Adrenal gland (tissue), 12 donors: Measurements from ENCODE around the gene TSHR. TPM values are rescaled to one million over a fixed set of nuclear protein-coding genes. Genes with fewer than 3 reads are reported as not detected.

Source experiments
- DNase-seq, 7 donors: peaks; one replicate each; pipeline ENCODE4 v3.0.0-alpha.2; 2019 to 2020
- H3K27ac ChIP-seq, 5 donors: fragments of 200-600 bp; sonication (generic) in 4 of 5; 1 replicate in 3 of 5; 2 replicates in 2 of 5; pipeline versions ENCODE4 v1.5.1 to v1.8.0; 2016 to 2020; ENCODE audit warnings: mild to moderate bottlenecking in 1 of 5
- H3K27me3 ChIP-seq: fragments of 200-600 bp; 2 replicates; pipeline ENCODE4 v1.8.0; 2021
- H3K36me3 ChIP-seq, 2 donors: fragments of 200-600 bp; replicated peaks in 1 of 2; 1 replicate in 1 of 2; 2 replicates in 1 of 2; pipeline versions ENCODE4 v1.5.1 to v1.8.0; 2018 to 2022
- H3K4me1 ChIP-seq, 2 donors: fragments of 200-600 bp; replicated peaks in 1 of 2; 1 replicate in 1 of 2; 2 replicates in 1 of 2; pipeline versions ENCODE4 v1.5.1 to v1.8.0; 2018 to 2021
- H3K4me3 ChIP-seq, 4 donors: fragments of 200-600 bp; sonication (generic) in 3 of 4; one replicate each; pipeline ENCODE4 v1.5.1; 2016 to 2018
- H3K9me3 ChIP-seq, 3 donors: fragments of 200-600 bp; sonication (generic) in 1 of 3; replicated peaks in 1 of 3; 1 replicate in 2 of 3; 2 replicates in 1 of 3; pipeline versions ENCODE4 v1.5.1 to v1.8.0; 2016 to 2021
- CTCF ChIP-seq, 6 experiments: fragments of 450-650 bp in 4 of 6; fragments of 200-600 bp in 2 of 6; sonication (generic) in 1 of 6; IDR thresholded peaks; 1 replicate in 5 of 6; 2 replicates in 1 of 6; pipeline versions ENCODE4 v1.5.1 to v1.8.0; 2016 to 2021; ENCODE audit warnings: antibody characterized with exemption in 6 of 6, mild to moderate bottlenecking in 2 of 6, moderate library complexity in 1 of 6
- POLR2A ChIP-seq, 2 donors: fragments of 450-650 bp; IDR thresholded peaks; one replicate each; pipeline ENCODE4 v1.6.1; 2017; ENCODE audit warnings: antibody characterized with exemption in 2 of 2, mild to moderate bottlenecking in 2 of 2, moderate library complexity in 1 of 2
- whole genome bisulfite sequencing, 4 donors: extraction: QIAGEN DNeasy Blood & Tissue Kit in 2 of 4; methylation state at CpG; one replicate each; pipeline versions ENCODE4 v1.1.5 to v1.1.7; 2013 to 2017; 5-methylcytosine and 5-hydroxymethylcytosine counted together
- intact Hi-C, 2 donors: fragments of 100-400 bp; cut with DNase I; formaldehyde crosslinking; loops; one replicate each; pipeline versions ENCODE4 v1.14.1 to v1.15.0; 2022 to 2023
- polyA plus RNA-seq, 3 donors: library from polyadenylated mRNA; stranded (reverse); fragments of 200-250 nt in 2 of 3; fragments of 350-450 nt in 1 of 3; fragmentation: Illumina TruSeq in 1 of 3; extraction: RNeasy Lipid Tissue Mini Kit (QIAGEN cat#74804) in 1 of 3; gene quantifications; one replicate each; pipeline ENCODE4 v1.2.3, GENCODE V29; 2013 to 2014
- total RNA-seq, 9 donors: library from RNA; depleted of rRNA in 4 of 9; stranded (reverse); fragments of >200 nt in 4 of 9; fragments of 120-200 nt in 1 of 9; fragmentation: NEBNext Ultra II Directional in 1 of 9; extraction: Animal tissue kit (Norgen Biotek cat#: 25700) in 1 of 9; gene quantifications; one replicate each; pipeline versions ENCODE4 v1.1.0 to v1.2.4, GENCODE V29; 2013 to 2023
- donor health status: healthy with polysubstance abuse.
- donor health status: Bipolar disorder and iron deficiency.
- donor health status: DM: yes; HTN: yes; CAD: no.
- donor health status: DM: no; HTN: no; CAD: no.
- donor health status: DM: no; HTN: no; CAD: no.
- donor health status: DM: yes; HTN: yes; CAD: no.

Gene TSHR
- total and polyA plus RNA-seq, 12 donors, result 0.06 to 5.8 (median 0.68) TPM

GRCh38 chr14:80982711-80983110 is 27.3 kb downstream of the TSHR start:
- no peak overlapping the region for H3K27ac ChIP-seq

GRCh38 chr14:80987235-80988032 is 32.0 kb downstream of the TSHR start:
- Histone ChIP-seq H3K27me3 (no peaks in the 10 kb centered on the region), H3K36me3 (no peaks in the 10 kb centered on the region), H3K9me3 (no peaks in the 10 kb centered on the region), H3K4me3 (no peak overlapping the region), H3K4me1 (no peaks in the 10 kb centered on the region), H3K27ac (no peak overlapping the region)
- DNase-seq, result peak; percentile 54 to 92 (median 69)
- intact Hi-C loops, result loop anchor here (2.0 kb wide), 1 partner anchor 33 kb away; the partner anchor contains the start of gene TSHR (in 2 of the 2)
- TF ChIP-seq CTCF (IDR thresholded peaks at IDR 0.05), result peak; percentile 87 to 96 (median 92)
- TF ChIP-seq POLR2A (IDR thresholded peaks at IDR 0.05), result no peak
- WGBS, 4 donors, result 29 to 31% (median 31%) methylated on average over 6 of the region's 6 CpGs

More at GRCh38 chr14:80982711-80983110, 27.3 kb downstream of the TSHR start:
- TF ChIP-seq CTCF (IDR thresholded peaks at IDR 0.05), result no peak
- no peak for TF ChIP-seq POLR2A (IDR thresholded peaks at IDR 0.05)
- H3K4me3 ChIP-seq, result no peak overlapping the region
- H3K27me3 ChIP-seq, result no peaks in the 10 kb centered on the region
- no peaks in the 10 kb centered on the region for H3K9me3 ChIP-seq
- 78 to 85% (median 84%) methylated on average over 2 of the region's 2 CpGs for whole genome bisulfite sequencing, 4 donors
- intact Hi-C loops, result no loop called here
- no peaks in the 10 kb centered on the region for H3K36me3 ChIP-seq
- DNase-seq, result no peak
- no peaks in the 10 kb centered on the region for H3K4me1 ChIP-seq

- Histone ChIP-seq H3K27ac (no peak overlapping the region), H3K27me3 (no peaks in the 10 kb centered on the region), H3K4me3 (no peak overlapping the region), H3K4me1 (no peaks in the 10 kb centered on the region), H3K9me3 (no peaks in the 10 kb centered on the region), H3K36me3 (no peaks in the 10 kb centered on the region)
- TF ChIP-seq POLR2A (IDR thresholded peaks at IDR 0.05), result no peak
- TF ChIP-seq CTCF (IDR thresholded peaks at IDR 0.05), result no peak
- intact Hi-C loops, result loop anchor here in 1 of 2 donors (2.0 kb wide), 1 partner anchor 33 kb away; the partner anchor contains the start of gene TSHR
- WGBS, 4 donors, result 33 to 71% (median 44%) methylated on average over 1 of the region's 1 CpG
- no peak for DNase-seq
Observed at GRCh38 chr14:80988192-80988591, 32.8 kb downstream of the TSHR start.

GRCh38 chr14:80988735-80989429 is 33.5 kb downstream of the TSHR start:
- WGBS, 4 donors, result 68 to 77% (median 70%) methylated on average over 6 of the region's 6 CpGs
- TF ChIP-seq CTCF (IDR thresholded peaks at IDR 0.05) (no peak), POLR2A (IDR thresholded peaks at IDR 0.05) (no peak)
- H3K4me1 ChIP-seq, result no peaks in the 10 kb centered on the region
- intact Hi-C loops, result loop anchor here in 1 of 2 donors (2.0 kb wide), 1 partner anchor 34 kb away; the partner anchor contains the start of gene TSHR
- H3K9me3 ChIP-seq, result no peaks in the 10 kb centered on the region
- H3K4me3 ChIP-seq, result no peak overlapping the region
- no peaks in the 10 kb centered on the region for H3K27me3 ChIP-seq
- no peaks in the 10 kb centered on the region for H3K36me3 ChIP-seq
- H3K27ac ChIP-seq, result no peak overlapping the region
- DNase-seq, result no peak
